Ovary (tissue), 9 donors: ENCODE measurements around the gene IQGAP2. TPM values are rescaled to one million over a fixed set of nuclear protein-coding genes. Genes with fewer than 3 reads are reported as not detected.
"Not testable (repeated sequence)": the region's sequence is repeated elsewhere in the genome, so short reads cannot be mapped to it uniquely, and the experiment has no call there.

Experiments
- DNase-seq, 5 donors: peaks; one replicate each; pipeline ENCODE4 v3.0.0-alpha.2; 2019 to 2020
- H3K27ac ChIP-seq, 2 donors: fragments of 200-600 bp; one replicate each; pipeline versions ENCODE4 v1.5.1 to v1.8.0; 2019 to 2022
- H3K27me3 ChIP-seq: fragments of 200-600 bp; one replicate; pipeline ENCODE4 v1.8.0; 2022
- H3K36me3 ChIP-seq: fragments of 200-600 bp; sonication (generic); one replicate; pipeline ENCODE4 v1.5.1; 2019
- H3K4me1 ChIP-seq: one replicate; pipeline ENCODE4 v1.8.1; 2013; ENCODE audit warnings: mild to moderate bottlenecking, moderate library complexity; ENCODE audit not compliant: insufficient read depth
- H3K4me3 ChIP-seq: fragments of 200-600 bp; sonication (generic); one replicate; pipeline ENCODE4 v1.5.1; 2017
- H3K9me3 ChIP-seq, 2 donors: fragments of 200-600 bp in 1 of 2; sonication (generic) in 1 of 2; one replicate each; pipeline versions ENCODE4 v1.5.1 to v1.8.1; 2013 to 2019; ENCODE audit warnings: mild to moderate bottlenecking in 1 of 2, moderate library complexity in 1 of 2
- EP300 ChIP-seq: sonication (generic); formaldehyde crosslinking; IDR thresholded peaks from one replicate; pipeline ENCODE4 v1.6.1; 2017; ENCODE audit warnings: antibody characterized with exemption
- POLR2A ChIP-seq: fragments of 450-650 bp; IDR thresholded peaks from one replicate; pipeline ENCODE4 v1.6.1; 2017; ENCODE audit warnings: antibody characterized with exemption, mild to moderate bottlenecking, moderate library complexity
- WGBS, 3 donors: extraction: QIAGEN DNeasy Blood & Tissue Kit in 1 of 3; methylation state at CpG; one replicate each; pipeline versions ENCODE4 v1.1.5 to v1.1.7; 2013 to 2017; 5-methylcytosine and 5-hydroxymethylcytosine counted together
- intact Hi-C, 4 donors: fragments of 100-400 bp; cut with DNase I; formaldehyde crosslinking; loops; one replicate each; pipeline versions ENCODE4 v1.11.0 to v1.15.1; 2022 to 2023
- polyA plus RNA-seq, 2 donors: library from polyadenylated mRNA; stranded (reverse); fragments of 200-250 nt in 1 of 2; fragments of 350-450 nt in 1 of 2; fragmentation: Illumina TruSeq in 1 of 2; extraction: RNeasy Lipid Tissue Mini Kit (QIAGEN cat#74804) in 1 of 2; gene quantifications; one replicate each; pipeline ENCODE4 v1.2.3, GENCODE V29; 2013 to 2014
- total RNA-seq, 7 donors: library from RNA; depleted of rRNA in 2 of 7; stranded (reverse); fragments of >200 nt in 2 of 7; fragmentation: NEBNext Ultra II Directional in 3 of 7; extraction: Animal tissue kit (Norgen Biotek cat#: 25700) in 3 of 7; gene quantifications; one replicate each; pipeline versions ENCODE4 v1.1.0 to v1.2.4, GENCODE V29; 2016 to 2023
- TF ChIP-seq, protein P1 (sequence below), 3 donors: fragments of 450-650 bp in 2 of 3; fragments of 200-600 bp in 1 of 3; IDR thresholded peaks; one replicate each; pipeline versions ENCODE4 v1.5.1 to v1.8.0; 2016 to 2022; ENCODE audit warnings: antibody characterized with exemption in 3 of 3, mild to moderate bottlenecking in 1 of 3
- donor health status: DM: no; HTN: no; CAD: no; lungs with moderate emphysema.
- donor health status: DM: no; HTN: no; CAD: no.
- donor health status: Bipolar disorder and iron deficiency.
- donor health status: DM: yes; HTN: yes; CAD: no.
- donor health status: DM: no; HTN: no; CAD: no.
- donor health status: DM: yes; HTN: yes; CAD: no.

IQGAP2 gene
- total and polyA plus RNA-seq, 9 donors: 8.6 to 27.6 (median 13.9) TPM

DNA sequence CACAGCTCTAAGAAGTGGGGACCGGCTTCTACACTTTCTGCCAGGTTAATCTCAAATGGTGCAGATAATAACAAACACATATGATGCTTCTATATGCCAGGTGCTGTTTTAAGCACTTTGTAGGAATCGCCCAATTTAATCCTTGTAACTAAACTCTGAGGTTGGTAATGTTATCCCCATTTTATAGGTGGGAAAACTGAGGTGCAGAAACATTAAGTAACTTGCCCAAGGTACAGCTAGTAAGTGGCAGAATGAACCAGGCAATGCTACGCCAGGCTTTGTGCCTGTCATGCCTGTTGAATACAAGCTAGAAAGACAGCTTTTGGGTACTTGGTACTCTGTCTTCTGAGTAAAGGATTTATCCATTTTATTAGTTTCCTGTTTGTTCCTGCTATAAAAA lies 19.7 kb downstream of the IQGAP2 start:
- WGBS, 3 donors: 81 to 87% (median 82%) methylated on average over 3 of the region's 3 CpGs

DNA sequence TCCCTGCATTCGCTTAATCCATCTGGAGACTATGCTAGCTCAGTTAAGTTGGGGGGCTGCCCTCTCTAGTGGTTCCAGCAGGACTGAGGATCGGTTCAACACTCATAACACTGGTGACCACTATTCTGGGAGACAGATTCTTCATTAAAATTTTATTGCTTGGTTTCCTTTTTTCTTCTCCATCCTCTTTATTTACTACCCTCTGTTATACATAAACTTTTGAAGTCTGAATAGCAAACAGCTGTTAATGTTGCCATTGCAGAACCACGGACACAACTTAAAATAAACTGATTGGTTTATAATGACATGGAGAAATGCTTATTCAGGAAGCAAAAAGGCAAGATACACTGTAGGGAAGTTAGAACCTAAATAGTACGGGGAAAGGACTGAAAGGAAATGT lies 22.1 kb downstream of the IQGAP2 start:
- intact Hi-C loops: no loop called here
- H3K9me3 ChIP-seq: no peaks in the 10 kb centered on the region
- WGBS, 3 donors: 52 to 64% (median 55%) methylated on average over 4 of the region's 4 CpGs
- no peaks in the 10 kb centered on the region for H3K27me3 ChIP-seq
- H3K4me1 ChIP-seq: no peaks in the 10 kb centered on the region
- no peak for DNase-seq
- no peaks in the 10 kb centered on the region for H3K36me3 ChIP-seq
- TF ChIP-seq EP300 (no peak), POLR2A (no peak)
- TF ChIP-seq, protein P1, sequence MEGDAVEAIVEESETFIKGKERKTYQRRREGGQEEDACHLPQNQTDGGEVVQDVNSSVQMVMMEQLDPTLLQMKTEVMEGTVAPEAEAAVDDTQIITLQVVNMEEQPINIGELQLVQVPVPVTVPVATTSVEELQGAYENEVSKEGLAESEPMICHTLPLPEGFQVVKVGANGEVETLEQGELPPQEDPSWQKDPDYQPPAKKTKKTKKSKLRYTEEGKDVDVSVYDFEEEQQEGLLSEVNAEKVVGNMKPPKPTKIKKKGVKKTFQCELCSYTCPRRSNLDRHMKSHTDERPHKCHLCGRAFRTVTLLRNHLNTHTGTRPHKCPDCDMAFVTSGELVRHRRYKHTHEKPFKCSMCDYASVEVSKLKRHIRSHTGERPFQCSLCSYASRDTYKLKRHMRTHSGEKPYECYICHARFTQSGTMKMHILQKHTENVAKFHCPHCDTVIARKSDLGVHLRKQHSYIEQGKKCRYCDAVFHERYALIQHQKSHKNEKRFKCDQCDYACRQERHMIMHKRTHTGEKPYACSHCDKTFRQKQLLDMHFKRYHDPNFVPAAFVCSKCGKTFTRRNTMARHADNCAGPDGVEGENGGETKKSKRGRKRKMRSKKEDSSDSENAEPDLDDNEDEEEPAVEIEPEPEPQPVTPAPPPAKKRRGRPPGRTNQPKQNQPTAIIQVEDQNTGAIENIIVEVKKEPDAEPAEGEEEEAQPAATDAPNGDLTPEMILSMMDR (IDR thresholded peaks at IDR 0.05): no peak
- no peak overlapping the region for H3K27ac ChIP-seq
- no peak overlapping the region for H3K4me3 ChIP-seq

More for the DNA sequence above, 19.7 kb downstream of the IQGAP2 start:
- H3K36me3 ChIP-seq: no peaks in the 10 kb centered on the region
- H3K27ac ChIP-seq: no peak overlapping the region
- TF ChIP-seq POLR2A: no peak
- no peak for DNase-seq
- intact Hi-C loops: no loop called here
- no peaks in the 10 kb centered on the region for H3K4me1 ChIP-seq
- H3K27me3 ChIP-seq: no peaks in the 10 kb centered on the region
- no peak overlapping the region for H3K4me3 ChIP-seq
- H3K9me3 ChIP-seq: no peaks in the 10 kb centered on the region

DNA sequence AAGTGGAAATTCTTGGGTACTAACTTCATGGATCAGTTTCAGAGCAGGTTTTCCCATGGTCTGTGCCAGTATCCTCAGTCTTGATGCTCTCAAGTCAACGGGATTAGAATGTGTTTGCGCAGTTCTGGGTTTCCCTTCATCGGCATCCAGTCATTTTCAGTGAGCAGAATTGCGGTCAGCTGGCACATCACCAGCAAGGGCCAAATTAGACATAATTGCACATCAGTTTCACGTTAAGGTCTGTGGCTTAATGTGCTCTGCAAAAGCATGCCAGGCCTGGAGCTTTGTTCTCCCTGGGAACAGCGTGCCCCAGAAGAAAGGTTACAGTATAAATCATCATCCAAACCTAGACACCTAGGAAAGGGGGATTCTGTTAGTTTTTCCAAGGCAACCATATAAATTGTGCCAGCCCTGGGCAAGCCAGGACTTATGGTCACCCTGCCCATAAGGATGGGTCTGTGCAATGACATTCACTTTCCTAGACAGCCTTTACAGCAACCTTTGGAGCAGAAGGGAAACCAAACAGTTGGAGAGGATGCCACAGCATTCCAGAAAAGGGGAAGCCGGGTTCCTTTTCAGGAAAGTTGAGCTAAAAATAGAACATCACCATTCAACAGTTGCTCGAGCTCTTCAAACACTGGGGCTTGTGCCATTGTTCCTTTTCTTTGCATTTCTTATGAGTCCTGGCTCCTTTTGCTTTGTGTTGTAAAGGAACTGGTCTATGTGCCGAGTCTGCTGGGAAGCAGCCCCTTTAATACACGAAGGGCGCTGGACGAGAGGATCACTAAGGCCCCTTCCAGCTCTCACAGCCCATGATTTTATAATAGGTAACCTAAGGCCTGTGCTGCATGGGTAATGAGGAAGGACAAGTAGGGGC lies 23.1 kb downstream of the IQGAP2 start:
- TF ChIP-seq EP300 (no peak), POLR2A (no peak)
- TF ChIP-seq, protein P1 (IDR thresholded peaks at IDR 0.05): no peak
- Histone ChIP-seq H3K27me3 (no peaks in the 10 kb centered on the region), H3K4me3 (no peak overlapping the region), H3K9me3 (no peaks in the 10 kb centered on the region), H3K4me1 (no peaks in the 10 kb centered on the region), H3K27ac (no peak overlapping the region), H3K36me3 (no peaks in the 10 kb centered on the region)
- 57 to 70% (median 64%) methylated on average over 12 of the region's 12 CpGs for WGBS, 3 donors
- intact Hi-C loops: no loop called here
- DNase-seq: no peak

DNA sequence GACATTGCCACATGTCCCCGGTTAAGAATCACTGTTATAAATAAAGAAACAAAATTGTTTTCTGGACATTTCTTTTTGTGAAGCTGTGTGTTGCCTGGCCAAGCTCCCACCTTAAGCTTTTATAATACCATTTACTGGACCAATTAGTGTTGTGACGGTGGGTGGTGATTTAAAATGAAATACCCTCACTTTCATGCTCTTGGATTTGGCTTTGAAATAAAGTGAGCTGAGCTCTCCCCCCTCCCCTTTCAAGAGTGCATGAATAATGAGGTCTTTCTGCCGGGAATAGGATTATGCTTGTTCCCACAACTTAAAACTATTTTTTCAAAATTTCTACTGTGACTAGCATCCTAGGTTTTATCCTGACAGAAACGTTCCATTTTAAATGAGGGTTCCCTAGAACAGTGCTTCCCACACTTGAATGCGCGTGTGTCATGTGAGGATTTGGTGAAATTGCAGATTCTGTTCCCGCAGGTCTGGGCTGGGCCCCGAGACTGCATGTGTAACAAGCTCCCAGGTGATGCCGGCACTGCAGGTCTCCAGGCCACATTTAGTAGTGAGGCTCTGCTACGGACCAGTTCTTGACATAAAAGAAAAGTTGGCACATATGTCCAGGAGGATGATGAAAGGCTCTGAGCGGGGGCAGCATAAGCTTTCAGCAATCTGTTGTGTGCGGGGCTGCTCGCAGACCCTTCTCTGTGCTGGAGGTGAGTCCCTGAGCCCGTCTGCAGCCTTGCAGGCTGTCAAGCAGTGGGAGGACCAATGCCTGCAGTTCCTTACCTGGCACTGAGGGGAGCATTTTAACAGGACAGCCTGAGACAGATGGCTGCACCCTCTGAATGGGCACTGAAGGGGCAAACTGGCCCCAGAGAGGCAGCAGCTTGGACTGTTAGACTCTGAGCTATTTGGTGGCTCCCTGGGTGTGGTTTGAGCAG lies 24.4 kb downstream of the IQGAP2 start:
- intact Hi-C loops: no loop called here
- H3K36me3 ChIP-seq: no peaks in the 10 kb centered on the region
- no peak overlapping the region for H3K27ac ChIP-seq
- H3K4me3 ChIP-seq: no peak overlapping the region
- no peaks in the 10 kb centered on the region for H3K27me3 ChIP-seq
- H3K9me3 ChIP-seq: no peaks in the 10 kb centered on the region
- no peaks in the 10 kb centered on the region for H3K4me1 ChIP-seq
- no peak for TF ChIP-seq POLR2A
- no peak for TF ChIP-seq EP300
- TF ChIP-seq, protein P1 (IDR thresholded peaks at IDR 0.05): no peak
- DNase-seq: no peak
- WGBS, 3 donors: 84 to 90% (median 90%) methylated on average over 14 of the region's 14 CpGs

DNA sequence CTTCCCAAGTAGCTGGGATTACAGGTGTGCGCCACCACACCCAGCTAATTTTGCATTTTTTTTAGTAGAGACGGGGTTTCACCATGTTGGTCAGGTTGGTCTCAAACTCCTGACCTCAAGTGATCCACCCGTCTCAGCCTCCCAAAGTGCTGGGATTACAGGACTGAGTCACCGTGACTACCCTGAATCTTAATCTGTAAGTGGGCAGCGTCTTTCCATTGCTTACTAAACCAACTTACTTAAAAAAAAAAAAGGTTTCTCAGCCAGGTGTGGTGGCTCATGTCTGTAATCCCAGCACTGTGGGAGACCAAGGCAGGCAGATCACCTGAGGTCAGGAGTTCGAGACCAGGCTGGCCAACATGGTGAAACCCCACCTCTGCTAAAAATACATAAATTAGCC lies 25.5 kb downstream of the IQGAP2 start:
- H3K4me3 ChIP-seq, H3K9me3 ChIP-seq, DNase-seq, intact Hi-C loops, H3K27ac ChIP-seq, H3K36me3 ChIP-seq, H3K27me3 ChIP-seq, H3K4me1 ChIP-seq: not testable (repeated sequence)
- 90 to 99% (median 95%) methylated on average over 6 of the region's 6 CpGs for WGBS, 3 donors
